ENCODE measurements around the gene PROCA1. TPM values are rescaled to one million over a fixed set of nuclear protein-coding genes. Genes with fewer than 3 reads are reported as not detected.

PROCA1 gene
- total and polyA plus RNA-seq, 2 of the 13 experiments (the other 11 are each of a cell fraction or from before 2014, with no cell fraction given), result 0.73 to 1.5 TPM

GRCh38 chr17:28744104-28744971, 32.6 kb upstream of the PROCA1 start (continued):
- TF ChIP-seq NAIF1 (CRISPR knock-in tag; IDR thresholded peaks at IDR 0.05; ENCODE audit: borderline replicate concordance) (no peak), NFE2 (CRISPR knock-in tag; IDR thresholded peaks at IDR 0.05) (no peak), ZNF20 (CRISPR knock-in tag; IDR thresholded peaks at IDR 0.05) (no peak), ARNTL (CRISPR knock-in tag; IDR thresholded peaks at IDR 0.05) (peak; percentile 46; the same call in 1 of the 2 replicates), HNF1B (CRISPR knock-in tag; IDR thresholded peaks at IDR 0.05) (peak; percentile 8; the same call in 1 of the 2 replicates), ATF3 (CRISPR knock-in tag; IDR thresholded peaks at IDR 0.05) (peak; percentile 71), ATF7 (IDR thresholded peaks at IDR 0.05) (peak; percentile 82), ATF7 (CRISPR knock-in tag; IDR thresholded peaks at IDR 0.05) (0 out of 2 replicates have a peak, but pooled peaks have one; percentile 45), NR1H2 (CRISPR knock-in tag; IDR thresholded peaks at IDR 0.05; ENCODE audit: borderline replicate concordance, low read depth) (no peak), BCL6 (CRISPR knock-in tag; IDR thresholded peaks at IDR 0.05) (peak; percentile 48; the same call in 1 of the 2 replicates), CREM (IDR thresholded peaks at IDR 0.05) (peak; percentile 88), CREM (CRISPR knock-in tag; IDR thresholded peaks at IDR 0.05) (peak; percentile 76; the same call in 1 of the 2 replicates), SOX13 (IDR thresholded peaks at IDR 0.05) (no peak), SOX13 (CRISPR knock-in tag; conservative IDR thresholded peaks at IDR 0.05 in 1 of 2, IDR thresholded peaks at IDR 0.05 in 1 of 2) (0 out of 4 replicates have a peak, but pooled peaks of 1 of the 2 experiments have one; percentile 42), ZFAT (CRISPR knock-in tag; conservative IDR thresholded peaks at IDR 0.05) (no peak), HOXA3 (CRISPR knock-in tag; IDR thresholded peaks at IDR 0.05) (peak; percentile 98), GZF1 (CRISPR knock-in tag; IDR thresholded peaks at IDR 0.05) (no peak), STAG1 (CRISPR knock-in tag; IDR thresholded peaks at IDR 0.05) (no peak), ZNF737 (CRISPR knock-in tag; IDR thresholded peaks at IDR 0.05; ENCODE audit: borderline replicate concordance) (no peak), ZBTB21 (CRISPR knock-in tag; IDR thresholded peaks at IDR 0.05) (peak; percentile 99), PRMT3 (CRISPR knock-in tag; IDR thresholded peaks at IDR 0.05; ENCODE audit: borderline replicate concordance, low read depth) (peak; percentile 84; the same call in 1 of the 2 replicates), ZNF3 (CRISPR knock-in tag; IDR thresholded peaks at IDR 0.05) (no peak), NFIC (IDR thresholded peaks at IDR 0.05; ENCODE audit: low read length) (no peak), TCF7L2 (IDR thresholded peaks at IDR 0.05; ENCODE audit: low read depth, low read length) (no peak), ZNF800 (CRISPR knock-in tag; IDR thresholded peaks at IDR 0.05) (no peak), POLR2A (IDR thresholded peaks at IDR 0.05; ENCODE audit: insufficient read depth in 1 of 2, low read depth in 2 of 2, low read length in 2 of 2) (peak in 1 of 2 experiments; percentile 75; a peak in 1 of 4 replicates), YEATS4 (CRISPR knock-in tag; IDR thresholded peaks at IDR 0.05; ENCODE audit: borderline replicate concordance) (peak; percentile 49), ATF7-NPFF (CRISPR knock-in tag; IDR thresholded peaks at IDR 0.05; ENCODE audit: low read depth) (peak; percentile 7; the same call in 1 of the 2 replicates)

Data from HepG2 (cell line).